Stimulated activated CD8-positive, alpha-beta memory T cell treated with anti-CD3 and anti-CD28 coated beads, Interleukin-7, amount 100 ng/mL, for 4 hours (primary cell): ENCODE results near the gene RIPPLY2.
"Not testable (repeated sequence)": the region's sequence is repeated elsewhere in the genome, so short reads cannot be mapped to it uniquely, and the experiment has no call there.

ENCODE experiments used
- DNase-seq, 2 donors: peaks; one replicate each; pipeline ENCODE4 v3.0.0-alpha.2; 2020; ENCODE audit warnings: low read depth in 2 of 2

RIPPLY2 gene, protein sequence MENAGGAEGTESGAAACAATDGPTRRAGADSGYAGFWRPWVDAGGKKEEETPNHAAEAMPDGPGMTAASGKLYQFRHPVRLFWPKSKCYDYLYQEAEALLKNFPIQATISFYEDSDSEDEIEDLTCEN

DNA sequence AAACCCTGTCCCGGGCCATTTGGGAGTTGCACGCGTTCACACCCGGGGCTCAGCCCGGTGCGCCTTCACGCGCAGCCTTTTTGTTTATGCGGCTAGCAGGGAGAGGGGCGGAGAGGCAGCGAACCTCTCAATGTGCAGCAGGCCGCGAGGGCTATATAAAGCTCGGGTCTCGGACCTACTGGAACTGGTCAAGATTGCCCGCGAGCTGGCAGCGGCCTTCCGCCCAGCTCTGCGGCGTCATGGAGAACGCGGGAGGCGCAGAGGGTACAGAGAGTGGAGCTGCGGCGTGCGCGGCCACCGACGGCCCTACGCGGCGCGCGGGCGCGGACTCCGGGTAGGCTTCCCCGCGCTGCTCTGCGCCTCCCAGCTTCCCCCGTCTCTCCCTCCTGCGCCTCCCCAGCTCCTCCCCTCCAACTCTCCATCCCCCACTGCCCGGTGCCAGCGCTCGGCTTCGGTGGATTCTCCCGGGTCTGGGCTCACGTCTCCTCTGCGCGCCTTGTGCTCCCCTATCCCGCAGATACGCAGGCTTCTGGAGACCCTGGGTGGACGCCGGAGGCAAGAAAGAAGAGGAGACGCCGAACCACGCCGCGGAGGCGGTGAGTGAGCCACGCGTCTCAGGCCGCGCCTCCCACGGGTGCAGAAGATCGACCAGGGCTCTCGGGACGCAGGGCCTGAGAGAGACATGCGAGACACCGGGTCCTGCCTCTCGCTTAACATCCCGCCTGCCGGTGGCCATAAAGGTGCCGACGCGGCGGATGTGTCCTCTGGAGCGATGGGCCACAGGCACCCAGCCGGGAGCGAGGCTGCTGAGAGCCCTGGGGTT lies at the start of gene RIPPLY2:
RIPPLY2 (plus strand) TSS at position 183 of the 823 bp plus-strand sequence; CDS start at position 240, 57 bp downstream.
- DNase-seq: no peak

- DNase-seq: not testable (repeated sequence)
Measured at GRCh38 chr6:83803492-83803891, 49.7 kb upstream of the RIPPLY2 start.

- DNase-seq: no peak
Measured at GRCh38 chr6:83804886-83805285, 48.3 kb upstream of the RIPPLY2 start.

DNA sequence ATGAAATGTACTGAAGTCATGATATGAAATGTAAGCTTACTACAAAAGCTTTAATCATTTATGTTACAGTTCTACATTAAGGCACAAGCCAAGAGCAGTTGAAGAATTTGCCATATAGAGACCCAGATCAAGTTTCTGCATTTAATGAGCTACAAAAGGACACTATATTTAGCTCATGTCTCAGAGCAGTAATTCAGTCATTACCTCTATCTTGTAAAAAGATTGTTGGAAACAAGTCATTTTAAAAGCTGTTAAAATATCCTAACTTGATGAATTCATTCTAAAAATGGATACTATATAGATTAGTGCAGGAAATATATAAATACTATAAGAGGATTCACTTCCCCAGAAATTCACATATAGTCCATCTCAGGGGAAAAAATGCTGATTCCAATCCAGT lies 45.2 kb upstream of the RIPPLY2 start:
- no peak for DNase-seq

DNA sequence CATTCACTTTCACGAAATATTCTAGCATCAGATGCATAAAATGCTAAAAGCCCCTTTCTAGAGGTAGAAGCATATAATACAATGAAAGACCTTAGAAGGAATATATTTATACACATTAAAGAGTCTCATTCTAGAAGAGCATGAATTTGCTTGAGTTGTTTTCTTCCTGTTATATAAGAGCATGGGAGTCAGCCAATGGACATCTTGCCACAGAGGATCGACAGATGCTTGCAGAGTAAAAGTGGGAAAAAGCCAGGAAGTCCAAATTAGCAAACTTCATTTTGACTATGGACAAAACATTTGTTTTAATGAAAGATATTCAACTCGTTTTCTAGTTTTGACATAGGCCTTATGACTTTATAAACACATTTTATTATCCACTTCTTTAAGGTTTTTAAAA lies 44.2 kb upstream of the RIPPLY2 start:
- DNase-seq: no peak

GRCh38 chr6:83812595-83812994 lies 40.6 kb upstream of the RIPPLY2 start:
- DNase-seq: no peak

DNA sequence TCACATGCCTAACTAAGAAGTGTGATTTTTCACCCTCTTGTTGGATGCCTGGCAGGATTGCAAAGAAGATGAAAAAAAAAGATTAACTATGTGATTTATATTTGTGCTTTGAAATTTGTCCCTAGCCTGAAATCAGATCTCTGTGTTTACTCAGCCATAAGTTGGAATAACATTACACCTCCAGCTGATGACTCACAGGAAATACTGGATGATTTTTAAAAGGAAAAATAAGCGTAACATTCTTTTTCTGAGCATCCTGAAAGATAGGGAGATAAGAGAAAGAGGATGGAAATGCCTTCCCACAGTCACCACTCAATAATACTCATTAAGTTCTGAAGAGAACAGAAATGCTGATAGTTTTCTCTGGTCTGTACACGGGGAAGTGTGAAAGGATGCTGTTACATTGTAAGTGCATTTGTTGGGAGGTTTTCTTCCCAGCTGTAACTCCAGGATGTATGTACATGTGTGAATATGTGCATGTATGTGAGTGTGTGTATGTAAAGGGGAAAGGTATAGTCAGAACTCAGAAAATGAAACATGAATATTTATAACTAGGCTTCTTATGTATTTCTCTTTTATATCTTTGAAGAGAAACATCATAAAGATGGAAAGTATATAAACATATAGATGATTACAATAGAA lies 37.4 kb upstream of the RIPPLY2 start:
- DNase-seq: no peak

DNA sequence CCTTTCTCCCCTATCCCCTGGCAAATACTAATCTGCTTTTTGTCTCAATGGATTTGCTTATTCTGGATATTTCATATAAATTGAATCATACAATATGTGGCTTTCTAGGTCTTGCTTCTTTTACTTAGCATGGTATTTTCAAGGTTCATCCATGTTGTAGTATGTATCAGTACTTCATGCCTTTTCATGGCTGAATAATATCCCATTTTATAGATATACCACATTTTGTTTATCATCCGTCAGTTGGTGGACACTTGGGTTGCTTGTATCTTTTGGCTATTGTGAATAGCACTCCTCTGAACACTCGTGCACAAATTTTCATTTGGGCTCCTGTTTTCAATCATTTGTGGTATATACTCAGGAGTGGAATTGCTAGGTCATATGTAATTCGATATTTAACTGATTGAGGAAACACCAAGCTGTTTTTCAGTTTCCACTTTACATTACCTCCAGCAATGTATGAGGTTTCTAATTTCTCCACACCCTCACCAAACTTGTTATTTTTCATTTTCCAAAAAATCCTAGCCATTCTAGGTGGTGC lies 30.5 kb upstream of the RIPPLY2 start:
- no peak for DNase-seq

DNA sequence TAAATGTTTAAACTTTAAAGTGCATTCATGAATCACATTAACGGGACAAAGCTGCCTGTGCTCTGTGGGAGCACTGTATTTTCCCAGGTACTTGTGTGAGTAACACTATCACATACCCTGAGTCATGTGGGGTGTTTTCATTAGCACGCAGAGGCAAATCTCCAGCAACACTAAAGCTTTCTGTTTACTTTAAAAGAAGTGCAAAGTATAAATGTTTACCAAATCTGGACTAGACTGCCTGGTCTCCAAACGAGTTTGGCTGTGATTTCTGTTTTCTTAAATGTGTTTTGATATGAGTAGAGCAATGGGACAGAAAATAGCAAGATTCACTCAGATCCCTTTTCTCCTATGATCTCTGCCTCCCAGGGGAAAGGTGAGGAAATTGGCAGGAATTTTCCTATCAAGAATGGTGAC lies 28.8 kb upstream of the RIPPLY2 start:
- no peak for DNase-seq

DNA sequence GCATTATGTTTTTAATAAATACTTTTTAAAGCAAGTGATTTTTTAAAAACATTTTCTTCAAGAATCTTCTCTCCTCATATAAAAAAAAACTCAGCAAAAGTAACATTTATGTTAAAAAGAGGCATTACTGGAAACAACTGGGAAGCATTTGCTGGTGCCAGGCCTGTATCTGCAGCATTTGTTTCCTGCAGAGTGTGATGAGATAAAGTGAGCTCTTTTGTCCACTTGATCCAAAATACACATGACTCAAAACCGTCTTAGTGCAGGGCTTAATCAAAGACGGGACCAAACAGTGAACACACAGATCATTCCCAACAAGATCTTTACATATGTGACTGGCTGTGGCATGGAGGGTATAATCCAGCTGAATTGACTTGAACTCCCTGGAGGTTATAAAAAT lies 28.3 kb upstream of the RIPPLY2 start:
- no peak for DNase-seq

- no peak for DNase-seq
Measured at GRCh38 chr6:83827050-83827449, 26.1 kb upstream of the RIPPLY2 start.

GRCh38 chr6:83838727-83839126 lies 14.4 kb upstream of the RIPPLY2 start:
- no peak for DNase-seq

DNA sequence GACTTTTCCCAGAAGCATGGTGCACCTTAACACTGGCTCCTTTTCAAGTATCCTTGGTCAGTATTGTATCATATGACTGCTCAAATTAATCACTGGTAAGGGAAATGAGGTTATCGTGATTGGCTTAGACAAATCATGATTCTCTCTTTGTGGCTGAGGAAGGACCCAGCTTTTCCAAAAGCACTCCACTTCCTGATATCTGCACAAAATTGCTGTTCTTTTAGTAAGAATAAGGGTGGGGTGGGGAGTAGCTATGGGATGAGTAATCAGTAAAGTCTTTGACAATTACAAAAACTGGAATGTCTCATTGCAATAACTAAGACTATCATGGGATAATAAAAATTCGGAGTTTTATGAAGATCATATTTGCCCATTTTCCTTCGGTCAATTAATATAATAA lies 9.0 kb upstream of the RIPPLY2 start:
- DNase-seq: no peak

- DNase-seq: no peak
Measured at GRCh38 chr6:83846291-83846690, 6.9 kb upstream of the RIPPLY2 start.

- DNase-seq: no peak
Measured at GRCh38 chr6:83847179-83847578, 6.0 kb upstream of the RIPPLY2 start.

- no peak for DNase-seq
Measured at GRCh38 chr6:83849127-83849526, 4.0 kb upstream of the RIPPLY2 start.

DNA sequence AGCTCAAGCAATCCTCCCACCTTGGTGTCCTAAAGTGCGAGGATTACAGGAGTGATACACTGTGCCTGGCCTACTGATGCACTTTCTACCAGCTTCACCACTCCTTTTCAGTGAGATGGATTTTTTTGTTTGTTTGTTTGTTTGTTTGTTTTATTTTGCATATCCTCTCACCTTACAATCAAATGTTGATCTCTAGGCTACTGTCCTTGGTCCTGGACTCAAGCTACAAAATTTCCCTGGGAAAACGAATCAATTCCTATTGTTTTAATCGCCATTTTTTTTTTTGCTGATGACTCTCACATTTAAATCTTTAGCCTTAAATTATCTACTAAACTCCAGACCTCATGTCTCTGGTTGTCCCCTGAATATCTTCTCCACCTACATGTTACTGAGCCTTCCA lies 3.5 kb upstream of the RIPPLY2 start:
- no peak for DNase-seq

DNA sequence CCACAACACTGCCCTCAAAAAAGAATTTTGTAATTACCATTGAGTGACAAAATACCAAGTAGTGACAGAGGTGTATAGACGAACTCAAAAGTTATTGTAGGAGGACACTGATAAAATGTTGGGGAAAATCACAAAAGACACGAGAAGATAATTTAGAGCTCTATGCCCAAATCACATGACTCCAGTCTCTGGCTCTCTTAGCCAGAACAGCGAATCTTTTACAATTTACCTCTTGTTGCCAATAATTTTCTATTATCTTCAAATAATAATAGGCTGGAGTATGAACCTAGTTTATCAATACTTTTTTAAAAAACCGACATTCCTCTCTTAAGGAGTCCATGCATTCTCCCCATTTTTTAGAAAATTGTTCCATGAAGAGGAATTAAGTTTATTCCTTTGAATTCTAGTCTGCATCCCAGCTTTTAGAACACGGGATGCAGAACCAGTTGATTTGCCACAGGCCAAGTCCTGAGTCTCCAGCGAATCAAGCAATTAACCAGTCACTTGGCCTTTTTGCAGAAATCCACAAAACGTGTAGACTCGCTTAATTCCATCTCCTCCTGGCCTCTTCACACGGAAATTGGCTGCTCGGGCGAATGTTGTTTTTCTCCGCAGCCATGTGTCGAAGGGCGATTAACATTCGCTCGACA lies 507 bp upstream of the RIPPLY2 start:
- DNase-seq: no peak

- DNase-seq: no peak
Measured at GRCh38 chr6:83854001-83854501, 891 bp downstream of the RIPPLY2 start.

- no peak for DNase-seq
Measured at GRCh38 chr6:83854766-83855165, 1.6 kb downstream of the RIPPLY2 start.

- peak; percentile 82 to 87 for DNase-seq
Measured at GRCh38 chr6:83859410-83860358, 6.5 kb downstream of the RIPPLY2 start, which contains the start of gene CYB5R4. TSS of gene CYB5R4 (plus strand) at chr6:83859689. CDS start at chr6:83859783, 94 bp downstream.
